HEK293T (cell line): ENCODE data around the gene PRPF6.

ENCODE experiments used
- ARNT ChIP-seq: fragments of 450-650 bp; IDR thresholded peaks from 2 replicates; pipeline ENCODE4 v1.6.1; 2017; ENCODE audit warnings: mild to moderate bottlenecking
- BHLHE40 ChIP-seq: fragments of 450-650 bp; IDR thresholded peaks from 2 replicates; pipeline ENCODE4 v1.6.1; 2016; ENCODE audit warnings: mild to moderate bottlenecking, moderate library complexity, borderline replicate concordance
- CTBP1 ChIP-seq: fragments of 450-650 bp; IDR thresholded peaks from 2 replicates; pipeline ENCODE4 v1.6.1; 2016; ENCODE audit warnings: borderline replicate concordance
- ELF4 ChIP-seq: fragments of 450-650 bp; IDR thresholded peaks from 2 replicates; pipeline ENCODE4 v1.6.1; 2017; ENCODE audit warnings: antibody characterized with exemption
- FOXA1 ChIP-seq: fragments of 450-650 bp; IDR thresholded peaks from 2 replicates; pipeline ENCODE4 v1.6.1; 2016; ENCODE audit warnings: mild to moderate bottlenecking
- FOXK2 ChIP-seq: fragments of 450-650 bp; IDR thresholded peaks from 2 replicates; pipeline ENCODE4 v1.6.1; 2016; ENCODE audit warnings: mild to moderate bottlenecking
- FOXM1 ChIP-seq: fragments of 450-650 bp; IDR thresholded peaks from 2 replicates; pipeline ENCODE4 v1.6.1; 2017; ENCODE audit warnings: mild to moderate bottlenecking, borderline replicate concordance
- HDGF ChIP-seq: fragments of 450-650 bp; IDR thresholded peaks from 2 replicates; pipeline ENCODE4 v1.6.1; 2017; ENCODE audit warnings: antibody characterized with exemption, borderline replicate concordance
- L3MBTL2 ChIP-seq: fragments of 450-650 bp; conservative IDR thresholded peaks from 2 replicates; pipeline ENCODE4 v1.6.1; 2016; ENCODE audit warnings: mild to moderate bottlenecking
- LEF1 ChIP-seq: fragments of 450-650 bp; IDR thresholded peaks from 2 replicates; pipeline ENCODE4 v1.6.1; 2017; ENCODE audit warnings: mild to moderate bottlenecking, borderline replicate concordance
- SP1 ChIP-seq: fragments of 450-650 bp; IDR thresholded peaks from 2 replicates; pipeline ENCODE4 v1.6.1; 2017
- SUZ12 ChIP-seq: fragments of 450-650 bp; IDR thresholded peaks from 2 replicates; pipeline ENCODE4 v1.6.1; 2016; ENCODE audit warnings: mild to moderate bottlenecking
- TARDBP ChIP-seq: fragments of 450-650 bp; IDR thresholded peaks from 2 replicates; pipeline ENCODE4 v1.6.1; 2016
- ZNF384 ChIP-seq: fragments of 450-650 bp; IDR thresholded peaks from 2 replicates; pipeline ENCODE4 v1.6.1; 2016

GRCh38 chr20:63979229-63979556 lies 1.7 kb upstream of the PRPF6 start:
- TF ChIP-seq ARNT (no peak), ELF4 (no peak), ZNF384 (no peak), FOXM1 (no peak), BHLHE40 (no peak), SP1 (no peak), FOXA1 (no peak), LEF1 (no peak), TARDBP (no peak), CTBP1 (no peak), SUZ12 (no peak), L3MBTL2 (no peak), FOXK2 (no peak), HDGF (no peak)
